ENCODE measurements around the gene DUT. TPM values are rescaled to one million over a fixed set of nuclear protein-coding genes. Genes with fewer than 3 reads are reported as not detected.
"Not testable (repeated sequence)": the region's sequence is repeated elsewhere in the genome, so short reads cannot be mapped to it uniquely, and the experiment has no call there.

The DUT gene
- total RNA-seq, 1 donor from 2014 or later, result 100 TPM

GRCh38 chr15:48325400-48325799, 5.8 kb upstream of the DUT start:
- Histone ChIP-seq H3K4me3 (no peak overlapping the region), H3K9me3 (no peaks in the 10 kb centered on the region), H3K4me1 (peaks cover 5% of the 10 kb centered on the region), H3K27me3 (ENCODE audit: low read depth) (no peaks in the 10 kb centered on the region), H3K36me3 (no peaks in the 10 kb centered on the region), H3K27ac (no peak overlapping the region)
- intact Hi-C loops (cut with DNase I), result no loop called here
- no peak for TF ChIP-seq CTCF (IDR thresholded peaks at IDR 0.05)
- no peak for ATAC-seq
- no peak for DNase-seq

GRCh38 chr15:48326180-48326579, 5.0 kb upstream of the DUT start:
- H3K4me3 ChIP-seq; H3K9me3 ChIP-seq; H3K4me1 ChIP-seq; H3K36me3 ChIP-seq; ATAC-seq; H3K27ac ChIP-seq; H3K27me3 ChIP-seq (ENCODE audit: low read depth); intact Hi-C loops (cut with DNase I); DNase-seq: not testable (repeated sequence)

GRCh38 chr15:48330105-48330785, 984 bp upstream of the DUT start:
- H3K27ac ChIP-seq, result peak overlapping the region; percentile 95

GRCh38 chr15:48331796-48332641, 790 bp downstream of the DUT start:
- ATAC-seq (peak; percentile 88 to 89), DNase-seq (peak; percentile 62)
- intact Hi-C loops (cut with DNase I), result no loop called here
- Histone ChIP-seq H3K4me1 (peaks cover 15% of the 10 kb centered on the region), H3K4me3 (peak overlapping the region; percentile 86), H3K27ac (peak overlapping the region; percentile 95), H3K27me3 (ENCODE audit: low read depth) (no peaks in the 10 kb centered on the region), H3K36me3 (peaks cover 28% of the 10 kb centered on the region), H3K9me3 (no peaks in the 10 kb centered on the region)
- no peak for TF ChIP-seq CTCF (IDR thresholded peaks at IDR 0.05)

More at GRCh38 chr15:48330105-48330785, 984 bp upstream of the DUT start:
- ATAC-seq (no peak), DNase-seq (no peak)
- H3K36me3 ChIP-seq, result peaks cover 10% of the 10 kb centered on the region
- H3K9me3 ChIP-seq, result no peaks in the 10 kb centered on the region
- H3K4me1 ChIP-seq, result peaks cover 15% of the 10 kb centered on the region
- no peak for TF ChIP-seq CTCF (IDR thresholded peaks at IDR 0.05)
- H3K4me3 ChIP-seq, result peak overlapping the region; percentile 86
- H3K27me3 ChIP-seq (ENCODE audit: low read depth), result no peaks in the 10 kb centered on the region
- intact Hi-C loops (cut with DNase I), result no loop called here

- ATAC-seq (no peak), DNase-seq (no peak)
- intact Hi-C loops (cut with DNase I), result no loop called here
- Histone ChIP-seq H3K27ac (no peak overlapping the region), H3K27me3 (ENCODE audit: low read depth) (no peaks in the 10 kb centered on the region), H3K4me1 (peaks cover 15% of the 10 kb centered on the region), H3K36me3 (peaks cover 34% of the 10 kb centered on the region), H3K4me3 (peak overlapping the region; percentile 86), H3K9me3 (no peaks in the 10 kb centered on the region)
- TF ChIP-seq CTCF (IDR thresholded peaks at IDR 0.05), result no peak
Observed at GRCh38 chr15:48332642-48333034, 1.4 kb downstream of the DUT start.

- H3K36me3 ChIP-seq, result peaks cover 43% of the 10 kb centered on the region
- no peak overlapping the region for H3K4me3 ChIP-seq
- no peak overlapping the region for H3K27ac ChIP-seq
- ATAC-seq (no peak), DNase-seq (no peak)
- intact Hi-C loops (cut with DNase I), result no loop called here
- no peaks in the 10 kb centered on the region for H3K27me3 ChIP-seq (ENCODE audit: low read depth)
- H3K9me3 ChIP-seq, result no peaks in the 10 kb centered on the region
- no peak for TF ChIP-seq CTCF (IDR thresholded peaks at IDR 0.05)
- peaks cover 15% of the 10 kb centered on the region for H3K4me1 ChIP-seq
Observed at GRCh38 chr15:48333540-48333939, 2.3 kb downstream of the DUT start.

Data from lower lobe of right lung (tissue), 2 donors.